GM18520 (cell line): ENCODE results near the gene TTC23L.
"Not testable (repeated sequence)": the region's sequence is repeated elsewhere in the genome, so short reads cannot be mapped to it uniquely, and the experiment has no call there.

Experiments
- ATAC-seq: cut with Tn5 transposase; IDR thresholded peaks from one replicate; pipeline ENCODE4 v1.9.1; 2021; ENCODE audit not compliant: unreplicated experiment

TTC23L gene

DNA sequence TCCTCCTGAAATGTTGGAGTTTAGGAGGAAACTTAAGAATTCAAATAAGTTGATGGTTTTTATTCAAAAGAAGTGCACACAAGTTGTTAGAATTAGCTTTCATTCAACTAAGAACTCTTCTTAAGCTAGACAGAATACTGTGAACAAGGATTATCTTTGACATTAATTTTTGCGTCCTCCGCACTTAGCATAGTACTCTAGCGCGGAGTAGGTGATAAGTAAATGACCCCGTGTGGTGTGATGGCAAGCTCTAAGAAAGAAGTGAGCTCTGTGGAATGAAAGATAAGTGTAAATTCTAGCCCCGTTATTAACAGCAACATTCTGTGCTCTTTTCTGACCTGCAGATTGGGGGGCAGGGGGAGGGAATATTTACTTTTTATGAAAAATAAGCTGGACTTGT is 77.6 kb downstream of the TTC23L start:
- ATAC-seq, result no peak

DNA sequence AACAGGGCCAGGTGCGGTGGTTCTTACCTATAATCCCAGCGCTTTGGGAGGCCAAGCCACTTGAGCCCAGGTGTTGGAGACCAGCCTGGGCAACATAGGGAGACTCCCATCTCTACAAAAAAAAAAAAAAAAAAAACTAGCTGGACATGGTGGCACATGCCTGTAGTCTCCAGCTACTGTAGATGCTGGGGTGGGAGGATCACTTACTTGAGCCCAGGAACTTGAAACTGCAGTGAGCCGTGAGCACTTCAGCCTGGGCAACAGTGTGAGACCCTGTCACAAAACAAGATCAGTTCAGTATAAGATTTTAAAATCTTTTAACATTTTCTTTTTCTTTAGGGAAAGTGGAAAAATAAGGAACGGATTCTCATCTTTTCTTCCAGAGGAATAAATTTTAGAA is 79.1 kb downstream of the TTC23L start:
- ATAC-seq, result no peak

DNA sequence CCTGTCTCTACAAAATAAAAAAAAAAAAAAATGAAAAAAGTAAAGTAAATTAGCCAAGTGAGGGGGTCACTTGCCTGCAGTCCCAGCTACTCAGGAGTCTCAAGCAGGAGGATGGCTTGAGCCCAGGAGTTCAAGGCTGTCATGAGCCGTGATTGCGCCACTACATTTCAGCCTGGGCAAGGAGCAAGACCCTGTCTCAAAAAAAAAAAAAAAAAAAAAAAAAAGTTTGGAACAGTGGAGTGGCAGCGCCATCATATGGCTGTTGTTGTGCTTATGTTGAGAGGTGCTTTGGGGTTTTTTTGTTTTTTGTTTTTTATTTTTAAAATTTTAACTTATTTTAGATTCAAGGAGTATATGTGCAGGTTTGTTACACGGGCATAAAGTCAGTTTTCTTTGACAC is 80.1 kb downstream of the TTC23L start:
- no peak for ATAC-seq

DNA sequence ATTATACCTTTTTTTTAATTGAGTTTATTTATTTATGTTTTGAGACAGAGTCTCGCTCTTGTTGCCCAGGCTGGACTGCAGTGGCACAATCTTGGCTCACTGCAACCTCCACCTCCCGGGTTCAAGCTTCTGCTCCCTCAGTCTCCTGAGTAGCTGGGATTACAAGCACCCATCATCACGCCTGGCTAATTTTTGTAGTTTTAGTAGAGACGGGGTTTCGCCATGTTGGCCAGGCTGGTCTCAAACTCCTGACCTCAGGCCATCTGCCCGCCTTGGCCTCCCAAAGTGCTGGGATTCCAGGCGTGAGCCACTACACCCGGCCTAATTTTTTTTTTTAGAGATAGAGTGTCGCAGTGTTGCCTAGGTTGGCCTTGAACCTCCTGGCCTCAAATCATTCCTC is 84.3 kb downstream of the TTC23L start:
- not testable (repeated sequence) for ATAC-seq

DNA sequence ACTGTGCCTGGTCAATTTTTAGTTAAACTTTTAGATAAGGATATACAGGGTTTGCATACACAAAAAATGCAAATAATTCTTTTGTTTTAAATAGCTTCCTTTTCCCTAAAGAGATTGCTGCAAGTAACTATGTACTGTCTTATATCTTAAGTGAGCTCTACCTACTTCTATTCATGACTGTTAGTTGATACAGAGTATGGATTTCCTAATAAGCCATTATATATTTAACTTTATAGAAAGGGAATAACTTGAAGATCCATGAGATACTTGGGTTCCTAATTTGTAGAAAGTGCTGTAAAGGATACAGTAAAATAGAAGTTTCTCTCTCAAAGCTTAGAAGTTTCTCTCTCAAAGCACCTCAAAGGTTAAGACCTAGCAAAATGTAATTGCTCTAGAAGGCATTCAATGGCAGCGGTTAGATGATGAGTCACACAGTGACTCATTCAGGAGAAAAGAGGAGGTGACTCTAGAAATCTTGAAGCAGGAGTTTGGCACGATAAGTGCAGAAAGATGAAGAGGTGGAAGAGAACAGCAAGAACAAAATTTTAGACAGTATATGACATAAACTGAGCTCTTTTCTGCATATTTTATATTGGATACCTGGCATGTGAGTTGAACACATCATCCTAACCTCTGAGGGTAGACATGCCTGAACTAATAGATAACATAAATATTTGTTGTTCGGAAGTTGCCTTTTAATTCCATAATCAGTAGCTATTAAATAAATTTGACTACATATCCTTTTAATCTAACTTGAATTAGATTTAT is 84.9 kb downstream of the TTC23L start:
- peak; percentile 80 for ATAC-seq

DNA sequence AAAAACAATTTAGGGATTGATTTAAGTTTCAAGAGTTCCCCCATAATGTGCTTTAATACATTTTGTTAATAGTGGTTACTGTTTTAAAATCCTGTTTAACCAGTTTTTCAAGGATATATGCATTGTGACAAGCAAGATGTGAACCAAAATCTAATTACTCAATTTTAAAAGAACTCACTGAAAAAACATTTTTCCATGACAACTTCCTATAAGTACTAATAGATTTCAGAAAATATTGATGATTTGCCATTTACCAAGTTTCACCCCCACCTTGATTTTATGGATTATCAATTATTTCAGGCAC is 85.5 kb downstream of the TTC23L start:
- ATAC-seq, result no peak

DNA sequence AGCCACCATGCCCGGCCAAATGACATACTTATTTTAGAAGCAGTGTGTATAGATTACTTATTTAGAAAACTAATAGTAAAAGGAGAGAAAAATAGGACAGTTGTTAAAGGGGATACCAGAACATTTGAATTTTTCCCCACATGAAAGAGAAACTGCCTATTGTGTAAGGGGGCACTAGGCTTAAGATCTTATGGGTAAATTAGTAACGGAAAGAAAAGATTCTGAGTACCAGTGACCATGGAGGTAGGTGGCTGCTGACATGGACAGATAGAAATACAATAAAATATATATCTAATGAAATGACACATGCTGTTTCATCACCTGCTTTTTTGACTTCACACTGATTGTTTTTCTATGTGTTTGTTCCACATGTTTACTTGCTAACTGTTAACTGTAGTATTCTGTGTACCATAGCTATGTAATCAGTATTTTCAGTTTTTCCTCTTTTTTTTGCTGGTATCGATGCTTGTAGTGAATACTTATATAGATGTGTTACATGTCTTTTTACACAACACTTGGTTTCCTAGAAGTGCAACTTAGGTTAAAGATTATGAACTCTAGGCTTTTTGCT is 87.4 kb downstream of the TTC23L start:
- no peak for ATAC-seq

DNA sequence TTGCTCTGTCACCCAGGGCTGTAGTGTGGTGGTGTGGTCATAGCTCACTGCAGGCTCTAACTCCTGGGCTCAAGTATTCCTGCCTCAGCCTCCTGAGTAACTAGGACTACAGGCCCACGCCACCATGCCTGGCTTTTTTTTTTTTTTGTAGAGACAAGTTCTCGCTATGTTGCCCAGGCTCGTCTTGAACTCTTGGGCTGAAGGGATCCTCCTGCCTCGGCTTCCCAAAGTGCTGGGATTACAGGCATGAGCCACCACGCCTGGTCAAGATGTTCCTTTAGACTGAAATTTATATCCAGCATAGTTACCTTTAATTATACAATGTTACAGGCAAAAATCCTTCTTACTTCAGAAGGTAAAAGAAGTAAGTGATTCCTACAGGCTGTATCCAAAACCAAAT is 88.8 kb downstream of the TTC23L start:
- no peak for ATAC-seq

DNA sequence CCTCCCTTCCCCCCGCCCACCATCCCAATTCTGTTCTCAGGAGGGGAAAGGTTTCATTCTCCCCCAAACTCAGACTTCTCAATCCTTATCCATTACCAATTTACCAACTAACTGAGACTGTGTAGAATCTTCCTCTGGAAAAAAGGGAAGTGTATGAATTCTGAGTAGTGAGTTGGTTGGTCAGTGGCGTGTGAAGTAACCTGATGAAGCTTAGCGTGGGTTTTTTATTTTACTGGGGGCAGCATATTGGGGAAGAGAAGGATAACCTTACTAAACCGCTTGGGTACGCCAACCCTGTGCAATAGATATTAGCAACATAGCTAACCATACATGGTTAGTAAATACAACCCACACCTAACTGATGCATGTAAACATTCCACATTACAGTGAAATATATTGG is 89.3 kb downstream of the TTC23L start:
- ATAC-seq, result no peak

DNA sequence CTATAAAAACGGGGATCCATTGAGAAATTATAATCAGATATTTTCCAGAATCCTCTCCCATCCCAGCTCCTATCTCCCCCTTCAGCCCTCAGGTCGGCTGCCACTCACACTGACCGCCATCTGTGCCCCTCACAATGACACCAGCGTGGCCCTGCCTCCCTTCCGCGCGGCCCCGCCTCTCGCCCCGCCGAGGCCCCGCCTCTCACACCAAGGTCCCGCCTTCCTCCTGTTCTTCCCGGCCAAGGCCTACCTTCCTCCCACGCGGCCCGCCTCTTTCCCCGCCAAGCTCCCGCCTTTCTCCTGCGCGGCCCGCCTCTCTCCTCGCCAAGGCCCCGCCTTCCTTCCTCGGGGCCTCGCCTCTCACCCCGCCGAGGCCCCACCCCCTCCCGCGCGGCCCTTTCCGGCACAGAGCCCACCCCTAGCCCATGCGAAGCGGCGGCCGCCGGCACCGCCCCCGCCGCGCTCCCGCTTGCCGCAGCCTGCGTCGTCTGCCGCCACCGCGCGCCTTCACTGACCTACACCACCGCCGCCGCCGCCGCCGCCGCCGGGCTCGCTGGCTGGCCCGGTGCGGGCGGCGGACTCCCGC is 90.3 kb downstream of the TTC23L start, which contains the start of gene DNAJC21:
Gene DNAJC21, plus strand, starts transcription at position 426 of the 586 bp plus-strand sequence. CDS start 261 bp downstream, outside the sequence.
- peak; percentile 75 for ATAC-seq

DNA sequence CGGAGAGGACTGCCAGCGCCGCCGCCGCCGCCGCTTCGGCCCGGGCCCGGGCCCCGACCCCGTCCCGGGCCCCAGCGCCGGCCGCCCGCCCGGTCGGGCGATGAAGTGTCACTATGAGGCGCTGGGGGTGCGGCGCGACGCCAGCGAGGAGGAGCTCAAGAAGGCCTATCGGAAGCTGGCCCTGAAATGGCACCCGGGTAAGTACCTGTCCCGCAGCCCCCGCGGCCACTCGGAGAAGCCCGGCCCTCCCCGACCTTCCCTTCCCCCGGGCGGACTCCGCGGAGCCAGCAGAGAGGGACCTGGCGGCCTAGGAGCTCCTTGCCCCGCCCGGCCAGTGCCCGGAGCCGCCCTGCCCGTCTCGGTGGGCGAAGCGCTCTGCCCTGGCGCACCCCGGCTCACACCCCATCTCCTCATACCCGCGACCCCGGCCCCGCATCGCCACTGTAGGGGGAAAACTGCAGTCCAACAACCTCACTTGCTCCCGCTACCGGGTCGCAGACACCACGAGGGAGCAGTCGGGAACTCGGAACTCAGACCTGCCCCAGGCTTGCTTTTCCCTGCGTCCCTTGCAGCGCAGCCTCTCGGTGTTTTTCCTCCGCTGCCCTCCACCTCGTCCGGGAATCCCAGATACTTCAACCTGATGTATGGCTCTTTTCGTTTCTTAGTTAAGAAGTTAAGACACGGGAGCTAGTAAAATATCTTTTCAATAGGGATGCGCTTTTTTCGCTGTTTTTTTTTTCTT is 90.9 kb downstream of the TTC23L start:
- ATAC-seq, result peak; percentile 65

DNA sequence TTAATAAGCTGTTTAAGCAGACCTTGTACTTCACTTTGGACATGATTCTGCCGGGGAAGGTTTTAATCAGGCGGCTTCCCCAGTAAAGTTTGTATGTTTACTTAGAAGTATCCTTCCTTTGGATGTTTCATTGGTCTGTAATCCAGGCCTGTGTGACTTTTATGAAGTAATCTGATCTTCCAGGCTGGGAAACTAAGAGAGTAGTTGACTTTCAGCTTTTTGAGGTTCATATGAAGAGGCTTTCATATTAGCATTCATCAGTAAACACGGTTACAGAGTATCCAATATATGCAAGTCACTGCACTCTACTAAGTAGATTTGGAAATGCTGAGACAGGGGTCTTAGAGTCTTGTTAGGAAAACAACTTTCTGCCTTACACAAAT is 91.5 kb downstream of the TTC23L start:
- no peak for ATAC-seq

DNA sequence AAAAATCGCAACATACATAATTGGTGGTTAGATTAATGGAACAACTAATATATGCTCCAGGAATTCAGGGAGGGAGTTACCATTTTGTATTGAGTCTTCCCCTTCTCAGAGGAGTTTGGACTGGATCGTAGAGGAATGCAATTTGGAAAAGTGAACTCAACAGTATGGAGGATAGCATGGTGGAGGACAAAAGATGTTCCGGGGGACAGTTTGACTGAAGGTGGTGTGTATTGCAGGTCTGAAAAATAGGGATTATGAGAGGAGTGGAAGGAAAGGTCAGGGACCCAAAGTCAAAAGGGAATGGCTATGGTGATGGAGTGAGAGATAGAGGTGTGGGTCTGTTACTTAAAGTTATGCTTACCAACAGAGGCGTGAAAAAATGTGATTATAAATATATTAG is 91.9 kb downstream of the TTC23L start:
- no peak for ATAC-seq

DNA sequence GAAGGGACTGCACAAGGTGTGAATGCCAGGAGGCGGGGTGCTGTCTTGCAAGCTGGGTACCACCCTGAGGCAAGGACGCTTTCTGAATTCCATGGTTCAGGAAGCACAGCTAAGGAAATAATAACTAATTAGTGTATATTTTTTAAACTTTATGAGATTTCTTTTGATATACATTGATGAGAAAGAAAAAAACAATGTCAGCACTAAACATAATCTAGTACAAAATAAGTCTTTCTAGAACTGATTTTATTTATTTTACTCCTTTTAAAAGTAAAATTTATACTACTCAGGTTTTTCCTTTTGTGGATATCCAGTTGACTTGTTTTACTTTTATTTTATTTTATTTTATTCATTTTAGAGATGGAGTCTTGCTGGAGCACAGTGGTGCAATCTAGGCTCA is 94.0 kb downstream of the TTC23L start:
- ATAC-seq, result no peak

DNA sequence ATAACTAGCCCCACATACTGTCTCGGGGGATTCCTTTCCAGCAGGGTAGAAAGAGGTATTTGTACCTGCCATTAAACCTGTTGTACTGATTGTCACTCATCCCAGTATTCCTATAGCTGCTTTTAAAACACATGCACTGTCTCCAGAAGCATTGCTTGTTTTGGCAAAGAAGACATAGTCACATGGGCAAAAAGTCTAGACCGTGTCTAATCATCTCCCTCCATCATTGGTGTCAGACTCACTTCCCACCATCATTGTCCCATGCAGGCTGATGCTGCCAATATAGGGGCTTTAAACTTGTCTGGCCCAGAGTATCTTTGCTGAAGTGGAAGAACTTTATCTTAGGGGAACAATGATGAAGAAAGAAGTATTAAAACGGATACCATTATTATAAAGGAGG is 103.0 kb downstream of the TTC23L start:
- ATAC-seq, result no peak

DNA sequence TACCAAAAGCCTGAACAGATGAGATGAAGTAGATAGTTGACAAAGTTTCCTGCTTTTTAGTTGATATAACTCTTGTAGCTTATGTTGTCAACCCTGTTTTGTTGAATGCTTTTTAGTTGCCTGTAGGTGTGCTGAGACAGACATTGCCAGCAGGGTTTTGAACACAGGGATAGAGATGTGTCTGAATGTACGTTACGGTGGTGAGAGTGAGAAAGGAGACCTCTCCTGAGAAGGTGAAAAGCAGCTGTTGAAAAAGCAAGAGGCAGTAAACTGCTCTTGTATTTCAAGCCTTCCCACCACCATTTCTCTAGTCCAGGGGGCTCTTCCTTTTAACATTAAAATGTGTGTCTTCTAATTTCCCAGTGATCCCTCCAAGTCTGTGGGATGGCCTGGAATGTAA is 105.1 kb downstream of the TTC23L start:
- ATAC-seq, result no peak

DNA sequence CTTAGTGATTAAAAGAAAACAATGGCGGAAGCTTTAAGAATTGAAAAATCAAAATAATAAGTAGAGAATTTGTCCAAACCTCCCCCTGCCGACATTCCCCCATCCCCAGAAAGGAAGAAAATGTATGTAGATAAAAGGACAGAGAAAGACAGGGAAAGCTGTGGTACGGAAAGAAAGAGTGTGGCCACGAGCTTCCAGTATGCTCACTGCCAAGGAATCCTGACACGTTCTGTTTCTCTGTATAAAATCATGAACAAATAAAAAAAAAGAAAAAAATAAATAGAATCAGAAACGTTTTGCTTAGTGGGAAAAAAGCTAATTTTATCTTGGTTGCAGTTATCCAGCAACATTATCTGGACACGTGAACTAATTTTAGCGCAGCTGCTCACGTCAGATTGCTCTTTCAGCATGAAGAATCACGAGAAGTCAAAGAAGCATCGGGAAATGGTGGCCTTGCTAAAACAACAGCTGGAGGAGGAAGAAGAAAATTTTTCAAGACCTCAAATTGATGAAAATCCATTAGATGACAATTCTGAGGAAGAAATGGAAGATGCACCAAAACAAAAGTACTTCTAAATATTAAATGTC is 105.6 kb downstream of the TTC23L start:
- no peak for ATAC-seq
